ENCODE measurements around the gene PSMD11. TPM values are rescaled to one million over a fixed set of nuclear protein-coding genes. Genes with fewer than 3 reads are reported as not detected.

PSMD11 gene
- total and polyA plus RNA-seq, 2 of the 13 experiments (the other 11 are each of a cell fraction or from before 2014, with no cell fraction given) = 69.8 to 152 TPM

- no peak for TF ChIP-seq ZNF749 (CRISPR knock-in tag; IDR thresholded peaks at IDR 0.05; ENCODE audit: borderline replicate concordance)
- no peak for TF ChIP-seq KLF11 (CRISPR knock-in tag; IDR thresholded peaks at IDR 0.05)
- no peak for TF ChIP-seq YY1 (IDR thresholded peaks at IDR 0.05; ENCODE audit: insufficient read depth, insufficient replicate concordance, low read depth, low read length)
- TF ChIP-seq ZNF576 (CRISPR knock-in tag; IDR thresholded peaks at IDR 0.05) = no peak
- TF ChIP-seq ISX (CRISPR knock-in tag; conservative IDR thresholded peaks at IDR 0.05) = no peak
- no peak for TF ChIP-seq PHB2 (IDR thresholded peaks at IDR 0.05; ENCODE audit: partially characterized antibody)
- no peak for TF ChIP-seq MTF2 (CRISPR knock-in tag; IDR thresholded peaks at IDR 0.05; ENCODE audit: borderline replicate concordance)
- no peak for TF ChIP-seq PHF20 (CRISPR knock-in tag; IDR thresholded peaks at IDR 0.05)
- no peak for TF ChIP-seq ZSCAN9 (CRISPR knock-in tag; IDR thresholded peaks at IDR 0.05; ENCODE audit: borderline replicate concordance)
- ChIA-PET POLR2A (no interaction called here), CTCF (ENCODE audit: low intra/inter-chr PET ratio, low total read pairs) (no interaction called here)
- intact Hi-C loops (cut with micrococcal nuclease; ENCODE audit: unreplicated experiment) = no loop called here
- no peak for DNase-seq (ENCODE audit: low spot score)
- Histone ChIP-seq H2AFZ (ENCODE audit: low read length) (no peak overlapping the region), H3K4me3 (replicated peaks in 1 of 3; ENCODE audit: insufficient read depth in 1 of 3, low read depth in 2 of 3, low read length in 3 of 3) (no peak overlapping the region), H3K4me1 (ENCODE audit: insufficient read depth, low read length) (peaks cover 4% of the 10 kb centered on the region), H3K27me3 (ENCODE audit: control insufficient read depth in 1 of 2, insufficient read depth in 2 of 2, low read length in 2 of 2) (no peaks in the 10 kb centered on the region), H3K27ac (ENCODE audit: extremely low read length, insufficient read depth, low read length) (no peak overlapping the region), H3K9me3 (ENCODE audit: low read length) (no peaks in the 10 kb centered on the region), H3K9ac (ENCODE audit: insufficient read depth, low read depth, low read length) (no peak overlapping the region), H3K79me2 (ENCODE audit: insufficient read depth, low read length) (peaks cover 43% of the 10 kb centered on the region), H3K4me2 (ENCODE audit: low read depth, low read length) (no peak overlapping the region), H3K36me3 (replicated peaks in 1 of 2; ENCODE audit: control insufficient read depth in 1 of 2, insufficient read depth in 2 of 2, low read length in 2 of 2) (peaks cover 11 to 79% of the 10 kb centered on the region in 2 experiments), H4K20me1 (ENCODE audit: insufficient read depth, low read length) (no peaks in the 10 kb centered on the region)
- ATAC-seq = no peak
- WGBS (ENCODE audit: low lambda C conversion rate) = 97% methylated on average over 1 of the region's 1 CpG
- in situ Hi-C loops (cut with HindIII; ENCODE audit: extremely low pct_ligation_motif_present, low pct_unique_long_range_greater_than_20kb) = no loop called here
- FAIRE-seq = no peak
- BruUV-seq (replicated peaks) = no TSS peak
These were observed 8.0 kb downstream of the PSMD11 start for GRCh38 chr17:32452281-32452680.

GRCh38 chr17:32453370-32453769, 9.1 kb downstream of the PSMD11 start:
- ChIA-PET POLR2A (interaction anchor here (1.9 kb wide), 1 partner anchor 9 kb away, joined by 4 read pairs; the partner anchor contains the start of gene PSMD11), CTCF (ENCODE audit: low intra/inter-chr PET ratio, low total read pairs) (no interaction called here)
- Histone ChIP-seq H3K9me3 (ENCODE audit: low read length) (no peaks in the 10 kb centered on the region), H3K27ac (ENCODE audit: extremely low read length, insufficient read depth, low read length) (no peak overlapping the region), H4K20me1 (ENCODE audit: insufficient read depth, low read length) (0 out of 2 replicates have a peak, but pooled peaks cover 4% of the 10 kb centered on the region), H3K4me1 (ENCODE audit: insufficient read depth, low read length) (no peaks in the 10 kb centered on the region), H3K9ac (ENCODE audit: insufficient read depth, low read depth, low read length) (no peak overlapping the region), H3K4me3 (replicated peaks in 1 of 3; ENCODE audit: insufficient read depth in 1 of 3, low read depth in 2 of 3, low read length in 3 of 3) (no peak overlapping the region), H3K36me3 (replicated peaks in 1 of 2; ENCODE audit: control insufficient read depth in 1 of 2, insufficient read depth in 2 of 2, low read length in 2 of 2) (peaks cover 12 to 85% of the 10 kb centered on the region in 2 experiments), H2AFZ (ENCODE audit: low read length) (no peak overlapping the region), H3K4me2 (ENCODE audit: low read depth, low read length) (no peak overlapping the region), H3K27me3 (ENCODE audit: control insufficient read depth in 1 of 2, insufficient read depth in 2 of 2, low read length in 2 of 2) (no peaks in the 10 kb centered on the region), H3K79me2 (ENCODE audit: insufficient read depth, low read length) (peaks cover 36% of the 10 kb centered on the region)
- ATAC-seq (no peak), DNase-seq (ENCODE audit: low spot score) (no peak), FAIRE-seq (no peak)
- BruUV-seq (replicated peaks) = no TSS peak
- 96% methylated on average over 2 of the region's 2 CpGs for WGBS (ENCODE audit: low lambda C conversion rate)
- intact Hi-C loops (cut with micrococcal nuclease; ENCODE audit: unreplicated experiment) (no loop called here), in situ Hi-C loops (cut with HindIII; ENCODE audit: extremely low pct_ligation_motif_present, low pct_unique_long_range_greater_than_20kb) (no loop called here)
- TF ChIP-seq KDM2A (CRISPR knock-in tag; IDR thresholded peaks at IDR 0.05; ENCODE audit: borderline replicate concordance, low read depth) (no peak), REPIN1 (CRISPR knock-in tag; IDR thresholded peaks at IDR 0.05; ENCODE audit: borderline replicate concordance, low read depth) (no peak), ZNF644 (CRISPR knock-in tag; IDR thresholded peaks at IDR 0.05; ENCODE audit: low read depth) (no peak)
